GM12892 (cell line): ENCODE data around the gene IL26.

Source experiments
- DNase-seq: peaks from one replicate; pipeline ENCODE4 v3.0.0; 2011; ENCODE audit not compliant: insufficient read length
- FAIRE-seq: peaks from 2 replicates; lab custom pipeline; 2011; peaks lifted over from hg19 to GRCh38; lab: Jason Lieb, UNC
- POLR2A ChIP-seq: IDR thresholded peaks from 2 replicates; pipeline ENCODE4 v1.6.1; 2011; ENCODE audit warnings: low read depth, low read length, control low read depth
- POLR2AphosphoS5 ChIP-seq: IDR thresholded peaks from 2 replicates; pipeline ENCODE4 v1.6.1; 2011; ENCODE audit warnings: low read depth, low read length, control low read depth
- TAF1 ChIP-seq: IDR thresholded peaks from 2 replicates; pipeline ENCODE4 v1.6.1; 2011; ENCODE audit warnings: low read depth, mild to moderate bottlenecking, control low read depth, low read length, borderline replicate concordance

The IL26 gene

GRCh38 chr12:68237619-68238018 lies 12.0 kb upstream of the IL26 start:
- FAIRE-seq = peak; percentile 36

GRCh38 chr12:68237078-68237477 lies 11.5 kb upstream of the IL26 start:
- DNase-seq = no peak
- TF ChIP-seq POLR2AphosphoS5 (no peak), POLR2A (no peak), TAF1 (no peak)
- no peak for FAIRE-seq

More at GRCh38 chr12:68237619-68238018, 12.0 kb upstream of the IL26 start:
- TF ChIP-seq POLR2A (no peak), POLR2AphosphoS5 (no peak), TAF1 (no peak)
- DNase-seq = no peak

DNA sequence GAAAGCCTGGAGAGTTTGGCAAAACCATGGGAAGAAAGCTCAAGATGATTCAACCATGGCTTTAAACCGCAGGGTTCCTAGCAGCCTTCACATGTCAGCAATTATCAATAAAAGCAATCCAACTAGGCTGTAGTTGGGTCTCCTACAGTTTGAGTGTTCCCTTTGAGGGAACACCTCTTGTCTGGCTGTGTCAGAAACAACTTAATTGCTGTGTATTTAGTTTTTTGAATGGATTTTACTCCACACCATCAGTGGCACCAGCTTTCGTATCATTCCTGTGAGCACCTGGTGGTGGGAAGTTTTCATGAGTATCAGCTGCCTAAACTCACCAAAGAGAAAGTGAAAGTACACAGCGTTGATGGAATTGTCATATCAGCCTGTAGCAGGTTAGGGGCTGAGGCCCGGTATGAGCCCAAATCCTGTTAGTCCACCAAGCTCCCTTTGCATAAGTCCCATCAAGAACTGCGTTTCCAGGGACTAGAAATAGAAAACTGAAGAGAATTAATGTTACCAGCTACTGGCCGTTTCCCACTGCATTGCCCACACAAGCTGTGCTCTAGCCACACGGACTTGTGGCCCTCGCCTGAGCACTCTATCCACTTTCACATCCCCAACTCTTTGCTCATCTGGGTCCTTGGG lies 10.9 kb upstream of the IL26 start:
- DNase-seq (no peak), FAIRE-seq (peak; percentile 86)
- TF ChIP-seq TAF1 = no peak
- no peak for TF ChIP-seq POLR2A
- TF ChIP-seq POLR2AphosphoS5 = no peak

- DNase-seq (no peak), FAIRE-seq (no peak)
- no peak for TF ChIP-seq TAF1
- TF ChIP-seq POLR2AphosphoS5 = no peak
- TF ChIP-seq POLR2A = no peak
Observed at GRCh38 chr12:68235576-68235975, 10.0 kb upstream of the IL26 start.

- no peak for TF ChIP-seq TAF1
- TF ChIP-seq POLR2AphosphoS5 = no peak
- no peak for TF ChIP-seq POLR2A
- FAIRE-seq (no peak), DNase-seq (no peak)
Observed at GRCh38 chr12:68234140-68234539, 8.5 kb upstream of the IL26 start.

- no peak for TF ChIP-seq POLR2A
- TF ChIP-seq TAF1 = no peak
- TF ChIP-seq POLR2AphosphoS5 = no peak
- no peak for FAIRE-seq
- DNase-seq = no peak
Observed at GRCh38 chr12:68233498-68233897, 7.9 kb upstream of the IL26 start.

- FAIRE-seq = no peak
- TF ChIP-seq TAF1 (no peak), POLR2AphosphoS5 (no peak), POLR2A (no peak)
- no peak for DNase-seq
Observed at GRCh38 chr12:68231691-68232090, 6.1 kb upstream of the IL26 start.

DNA sequence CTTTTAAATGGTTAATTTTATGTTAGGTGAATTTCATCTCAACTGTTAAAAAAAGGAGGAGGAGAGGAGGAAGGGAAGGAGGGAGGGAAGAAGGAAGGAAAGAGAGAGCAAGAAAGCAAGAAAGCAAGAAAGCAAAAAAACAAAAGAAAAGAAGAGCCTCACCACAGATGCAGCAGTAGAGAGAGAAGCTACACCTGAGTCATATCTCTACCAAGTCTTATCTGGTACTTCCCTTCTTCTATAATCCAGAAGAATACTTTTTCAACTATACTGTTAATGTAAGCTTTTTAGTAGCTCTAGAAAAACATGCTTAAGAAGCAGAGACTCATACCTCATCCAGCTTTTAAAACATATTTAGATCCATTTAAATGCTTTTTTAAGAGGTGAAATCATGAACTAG lies 5.6 kb upstream of the IL26 start:
- DNase-seq = no peak
- TF ChIP-seq POLR2AphosphoS5 (no peak), POLR2A (no peak), TAF1 (no peak)
- FAIRE-seq = no peak

DNA sequence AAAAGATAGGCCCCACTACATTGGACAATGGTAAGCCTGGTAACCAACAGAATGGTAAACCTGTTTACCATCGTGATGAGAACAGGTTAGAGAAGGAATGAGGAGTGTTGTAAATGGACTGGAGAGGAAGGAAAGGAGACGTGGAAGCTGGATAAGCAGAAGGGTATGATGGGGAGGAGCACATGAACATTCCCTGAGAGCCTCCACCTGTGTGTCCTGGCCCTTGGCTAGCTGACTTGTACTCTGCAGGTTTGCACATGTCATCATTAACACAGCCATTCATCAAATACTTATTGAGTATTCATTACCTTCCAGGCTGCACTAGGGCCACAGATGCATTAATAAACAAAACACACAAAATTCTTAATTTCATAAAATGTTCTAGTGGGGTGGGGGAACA lies 4.3 kb upstream of the IL26 start:
- TF ChIP-seq TAF1 (no peak), POLR2A (no peak), POLR2AphosphoS5 (no peak)
- DNase-seq = no peak
- FAIRE-seq = no peak

- FAIRE-seq = no peak
- no peak for TF ChIP-seq POLR2A
- TF ChIP-seq TAF1 = no peak
- no peak for TF ChIP-seq POLR2AphosphoS5
Observed at GRCh38 chr12:68227356-68227755, 1.7 kb upstream of the IL26 start.

GRCh38 chr12:68224613-68225285 lies 861 bp downstream of the IL26 start:
- no peak for FAIRE-seq
- DNase-seq = no peak
- TF ChIP-seq POLR2AphosphoS5 (no peak), TAF1 (no peak), POLR2A (no peak)

More at GRCh38 chr12:68227356-68227755, 1.7 kb upstream of the IL26 start:
- DNase-seq = no peak

DNA sequence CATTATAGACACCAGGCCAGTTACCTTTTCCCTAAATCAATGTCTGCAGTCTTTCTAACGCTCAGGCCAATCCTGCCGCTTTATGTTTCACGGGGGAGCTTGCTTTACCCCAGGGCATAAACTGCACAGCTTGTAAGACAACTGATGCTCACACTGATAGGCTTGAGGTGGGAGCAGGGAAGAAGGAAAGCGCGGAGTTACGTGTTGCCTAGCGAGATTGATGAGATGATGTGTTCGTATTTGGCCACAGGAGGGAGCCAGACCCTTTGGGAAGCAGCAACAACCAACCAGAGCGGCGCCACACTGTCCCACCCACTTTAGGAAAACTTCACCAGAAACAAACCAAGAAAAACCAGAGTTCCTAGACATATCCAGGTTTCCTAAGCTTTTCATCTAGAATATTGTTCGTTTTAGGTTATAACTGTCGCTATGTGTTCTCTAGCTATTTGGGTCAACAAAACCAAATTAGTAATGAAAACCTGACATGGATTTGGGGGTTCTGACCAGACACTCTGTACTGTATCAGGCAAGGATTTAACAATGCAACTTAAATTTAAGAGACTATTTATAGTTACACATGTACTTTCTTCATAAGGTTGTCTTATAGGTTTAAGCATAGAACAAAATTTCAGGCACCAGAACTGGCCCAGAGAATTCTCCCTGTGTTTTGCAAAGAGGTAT lies 2.4 kb downstream of the IL26 start:
- TF ChIP-seq POLR2AphosphoS5 = no peak
- TF ChIP-seq TAF1 = no peak
- TF ChIP-seq POLR2A = no peak
- FAIRE-seq (peak; percentile 94), DNase-seq (no peak)
